HUES6 (cell line): Measurements from ENCODE around the gene CPB2.

ENCODE experiments used
- H3K27ac ChIP-seq: 2 replicates; pipeline ENCODE4 v1.7.0; 2013; ENCODE audit warnings: low read depth, mild to moderate bottlenecking, low read length, inconsistent platforms
- H3K27me3 ChIP-seq: 2 replicates; pipeline ENCODE4 v1.6.1; 2013; ENCODE audit warnings: low read length; ENCODE audit not compliant: control insufficient read depth, insufficient read depth
- H3K36me3 ChIP-seq: 2 replicates; pipeline ENCODE4 v1.6.1; 2013; ENCODE audit warnings: low read length; ENCODE audit not compliant: control insufficient read depth, insufficient read depth
- H3K4me1 ChIP-seq: 2 replicates; pipeline ENCODE4 v1.6.1; 2013; ENCODE audit warnings: low read length; ENCODE audit not compliant: control insufficient read depth, insufficient read depth
- H3K4me3 ChIP-seq: 2 replicates; pipeline ENCODE4 v1.5.1; 2013; ENCODE audit warnings: low read depth, low read length
- H3K9ac ChIP-seq: one replicate; pipeline ENCODE4 v1.6.1; 2013; ENCODE audit warnings: mild to moderate bottlenecking, low read length
- H3K9me3 ChIP-seq: 2 replicates; pipeline ENCODE4 v1.6.1; 2013; ENCODE audit warnings: low read depth, low read length; ENCODE audit not compliant: control insufficient read depth, insufficient read depth

CPB2 gene

GRCh38 chr13:46016216-46016615 lies 88.6 kb downstream of the CPB2 start:
- Histone ChIP-seq H3K36me3 (peaks cover 55% of the 10 kb centered on the region), H3K9ac (no peak overlapping the region), H3K27me3 (no peaks in the 10 kb centered on the region), H3K27ac (no peak overlapping the region), H3K4me3 (no peak overlapping the region), H3K9me3 (no peaks in the 10 kb centered on the region), H3K4me1 (no peaks in the 10 kb centered on the region)

GRCh38 chr13:46015366-46015765 lies 89.5 kb downstream of the CPB2 start:
- no peak overlapping the region for H3K4me3 ChIP-seq
- H3K9me3 ChIP-seq: no peaks in the 10 kb centered on the region
- H3K27me3 ChIP-seq: no peaks in the 10 kb centered on the region
- H3K9ac ChIP-seq: no peak overlapping the region
- H3K36me3 ChIP-seq: peaks cover 62% of the 10 kb centered on the region
- H3K4me1 ChIP-seq: no peaks in the 10 kb centered on the region
- H3K27ac ChIP-seq: no peak overlapping the region

DNA sequence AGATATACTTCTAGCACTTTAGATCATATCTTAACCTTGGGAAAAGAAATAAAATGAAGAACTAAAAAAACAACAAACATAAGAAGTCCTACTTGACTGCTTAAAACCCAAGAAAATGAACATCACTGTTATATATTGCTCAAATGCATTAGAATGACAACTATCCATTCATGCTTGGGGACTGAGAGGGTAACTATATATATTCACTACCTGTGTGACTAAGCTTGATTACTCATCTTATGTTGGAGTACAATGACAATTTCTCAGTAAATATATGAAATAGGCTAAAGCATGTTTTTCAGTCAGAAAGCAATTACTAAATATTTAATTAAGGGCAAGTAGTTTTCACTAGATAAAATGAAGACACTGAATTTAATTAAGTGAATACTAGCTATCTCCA lies 92.4 kb downstream of the CPB2 start:
- Histone ChIP-seq H3K27me3 (no peaks in the 10 kb centered on the region), H3K4me3 (no peak overlapping the region), H3K27ac (no peak overlapping the region), H3K9ac (no peak overlapping the region), H3K4me1 (no peaks in the 10 kb centered on the region), H3K36me3 (peaks cover 64% of the 10 kb centered on the region), H3K9me3 (no peaks in the 10 kb centered on the region)

DNA sequence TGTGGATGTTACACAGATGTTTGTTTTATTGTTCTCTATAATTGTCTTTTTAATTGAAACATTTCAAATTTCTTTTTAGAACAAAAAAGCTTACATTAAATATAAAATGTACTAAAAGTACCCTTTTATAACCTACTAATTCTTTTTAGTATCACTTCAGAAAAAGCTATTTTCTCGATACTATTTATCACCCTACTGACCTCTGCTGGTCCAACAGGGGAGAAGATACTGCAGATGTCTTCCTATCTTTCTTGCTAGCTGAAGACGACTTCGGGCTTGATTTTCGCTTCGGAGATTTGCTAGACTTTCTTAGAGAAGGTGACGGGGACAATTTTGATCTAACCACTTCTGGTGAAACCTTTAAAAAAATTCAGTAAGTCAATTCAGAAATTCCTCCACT lies 94.7 kb downstream of the CPB2 start:
- Histone ChIP-seq H3K4me3 (no peak overlapping the region), H3K27me3 (no peaks in the 10 kb centered on the region), H3K9me3 (no peaks in the 10 kb centered on the region), H3K36me3 (peaks cover 63% of the 10 kb centered on the region), H3K9ac (no peak overlapping the region), H3K4me1 (no peaks in the 10 kb centered on the region), H3K27ac (no peak overlapping the region)

DNA sequence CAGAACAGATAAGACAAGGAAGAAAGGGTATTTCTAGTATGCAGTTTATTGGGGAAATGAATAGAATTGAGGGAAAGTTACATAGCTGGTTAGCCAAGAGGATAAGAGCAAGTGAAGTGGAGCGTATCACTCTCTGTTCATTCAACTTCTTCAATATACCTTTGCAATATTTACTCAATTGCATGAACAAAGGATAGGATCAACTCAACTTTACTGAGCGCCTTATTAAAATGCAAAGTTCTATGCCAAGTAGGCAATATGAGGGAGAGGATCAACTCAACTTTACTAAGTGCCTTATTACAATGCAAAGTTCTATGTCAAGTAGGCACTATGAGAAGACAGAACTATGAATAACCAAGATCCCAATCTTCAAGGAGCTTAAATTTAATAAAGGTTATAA lies 96.2 kb downstream of the CPB2 start:
- Histone ChIP-seq H3K4me3 (no peak overlapping the region), H3K27ac (no peak overlapping the region), H3K27me3 (no peaks in the 10 kb centered on the region), H3K9ac (no peak overlapping the region), H3K36me3 (peaks cover 63% of the 10 kb centered on the region), H3K9me3 (no peaks in the 10 kb centered on the region), H3K4me1 (no peaks in the 10 kb centered on the region)

DNA sequence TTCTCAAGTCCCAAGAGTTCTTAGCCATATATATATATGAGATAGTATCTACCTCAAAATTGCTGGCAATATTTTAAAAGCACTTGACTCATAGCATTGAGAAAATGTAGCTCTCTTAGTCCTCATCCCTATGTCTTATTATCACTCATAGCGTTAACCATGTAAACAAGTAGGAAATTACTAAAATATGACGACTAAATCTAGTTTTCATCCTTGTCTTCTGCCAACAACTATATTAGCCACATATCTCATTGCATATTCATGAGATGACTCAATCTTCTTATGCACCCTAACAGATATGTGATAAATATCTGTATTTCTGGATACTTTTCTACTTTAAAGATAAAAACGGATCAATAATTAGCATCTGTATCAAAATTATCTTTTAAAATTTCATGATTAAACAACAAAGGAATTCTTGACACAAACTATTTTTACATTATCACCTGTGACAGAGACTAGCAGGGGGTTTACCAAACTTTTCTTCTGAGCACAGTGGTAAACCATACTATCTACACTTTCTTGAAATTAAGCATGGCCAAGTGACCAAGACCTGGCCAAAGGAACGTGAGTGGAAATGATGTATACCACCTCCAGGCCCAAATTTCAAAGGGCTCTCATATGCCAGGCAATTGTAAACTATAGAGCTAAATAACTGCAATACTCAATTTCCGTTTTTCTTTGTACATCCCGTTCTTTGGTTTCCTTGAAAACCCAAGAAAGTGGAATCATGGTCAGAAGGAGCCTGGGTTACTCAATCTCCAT lies 98.0 kb downstream of the CPB2 start:
- H3K4me1 ChIP-seq: no peaks in the 10 kb centered on the region
- H3K27me3 ChIP-seq: no peaks in the 10 kb centered on the region
- peaks cover 71% of the 10 kb centered on the region for H3K36me3 ChIP-seq
- H3K9me3 ChIP-seq: no peaks in the 10 kb centered on the region
- no peak overlapping the region for H3K4me3 ChIP-seq
- H3K27ac ChIP-seq: no peak overlapping the region
- H3K9ac ChIP-seq: no peak overlapping the region

- Histone ChIP-seq H3K9ac (no peak overlapping the region), H3K4me3 (no peak overlapping the region), H3K27me3 (no peaks in the 10 kb centered on the region), H3K9me3 (no peaks in the 10 kb centered on the region), H3K4me1 (no peaks in the 10 kb centered on the region), H3K36me3 (peaks cover 74% of the 10 kb centered on the region), H3K27ac (no peak overlapping the region)
These were observed 100.3 kb downstream of the CPB2 start for GRCh38 chr13:46004491-46004890.
